Cardiac muscle cell (in vitro differentiated cells and primary cell): Measurements from ENCODE around the gene ARHGAP45. TPM values are rescaled to one million over a fixed set of nuclear protein-coding genes. Genes with fewer than 3 reads are reported as not detected.
A peak's percentile ranks its signal among the peaks of the same experiment; 100 is the strongest.

Experiments
- DNase-seq, 2 donors: peaks; one replicate each; pipeline versions ENCODE4 v3.0.0 to v3.0.0-alpha.2; 2010 to 2017; ENCODE audit warnings: low read depth in 1 of 2, low spot score in 1 of 2
- H3K27ac ChIP-seq: fragments of 200-600 bp; sonication (generic); 2 replicates; pipeline ENCODE4 v1.5.1; 2016
- H3K27me3 ChIP-seq: fragments of 200-600 bp; sonication (generic); 2 replicates; pipeline ENCODE4 v1.6.0; 2016; ENCODE audit warnings: control low read depth
- H3K36me3 ChIP-seq: fragments of 200-600 bp; sonication (generic); 2 replicates; pipeline ENCODE4 v1.5.1; 2016; ENCODE audit warnings: control low read depth
- H3K4me1 ChIP-seq: fragments of 200-600 bp; sonication (generic); 2 replicates; pipeline ENCODE4 v1.8.1; 2017; ENCODE audit warnings: low read depth, mild to moderate bottlenecking, mixed run types
- H3K4me3 ChIP-seq: fragments of 200-600 bp; sonication (generic); 2 replicates; pipeline ENCODE4 v1.5.1; 2016; ENCODE audit warnings: mild to moderate bottlenecking
- H3K9me3 ChIP-seq: fragments of 200-600 bp; sonication (generic); 2 replicates; pipeline ENCODE4 v1.5.1; 2017; ENCODE audit warnings: low read depth, mild to moderate bottlenecking, control low read depth
- CTCF ChIP-seq: IDR thresholded peaks from 2 replicates; pipeline ENCODE4 v1.5.1; 2012; ENCODE audit warnings: low read depth, mild to moderate bottlenecking, low read length
- polyA plus RNA-seq: library from polyadenylated mRNA; unstranded; fragments of >200 nt; fragmentation: Nextera tagmentation; extraction: Ambion mirVana; gene quantifications from 2 replicates; pipeline ENCODE4 v1.2.1, GENCODE V29; 2016
- total RNA-seq: library from RNA; depleted of rRNA; stranded (reverse); fragments of >200 nt; gene quantifications from 2 replicates; pipeline ENCODE4 v1.2.3, GENCODE V29; 2016

ARHGAP45 gene
- total and polyA plus RNA-seq, 2 experiments from 2014 or later: 67.5 to 88.6 TPM

GRCh38 chr19:1081301-1082164, 14.6 kb downstream of the ARHGAP45 start:
- H3K36me3 ChIP-seq: peaks cover under 1% of the 10 kb centered on the region
- H3K27me3 ChIP-seq: no peaks in the 10 kb centered on the region
- H3K4me1 ChIP-seq: no peaks in the 10 kb centered on the region
- no peak for TF ChIP-seq CTCF
- H3K4me3 ChIP-seq: no peak overlapping the region
- H3K9me3 ChIP-seq: no peaks in the 10 kb centered on the region
- no peak for DNase-seq
- peak overlapping the region; percentile 43 for H3K27ac ChIP-seq

GRCh38 chr19:1082165-1082927, 15.4 kb downstream of the ARHGAP45 start:
- no peak for TF ChIP-seq CTCF
- peak overlapping the region; percentile 13 for H3K4me3 ChIP-seq
- H3K4me1 ChIP-seq: no peaks in the 10 kb centered on the region
- H3K27ac ChIP-seq: no peak overlapping the region
- no peaks in the 10 kb centered on the region for H3K9me3 ChIP-seq
- no peaks in the 10 kb centered on the region for H3K27me3 ChIP-seq
- DNase-seq: peak in 1 of 2 donors; percentile 91
- H3K36me3 ChIP-seq: peaks cover 5% of the 10 kb centered on the region

GRCh38 chr19:1082928-1083816, 16.2 kb downstream of the ARHGAP45 start:
- Histone ChIP-seq H3K27me3 (no peaks in the 10 kb centered on the region), H3K36me3 (peaks cover 5% of the 10 kb centered on the region), H3K9me3 (no peaks in the 10 kb centered on the region), H3K4me3 (peak overlapping the region; percentile 13), H3K4me1 (no peaks in the 10 kb centered on the region), H3K27ac (no peak overlapping the region)
- no peak for DNase-seq
- no peak for TF ChIP-seq CTCF

- Histone ChIP-seq H3K9me3 (no peaks in the 10 kb centered on the region), H3K4me1 (no peaks in the 10 kb centered on the region), H3K27ac (no peak overlapping the region), H3K4me3 (no peak overlapping the region), H3K36me3 (peaks cover 10% of the 10 kb centered on the region), H3K27me3 (no peaks in the 10 kb centered on the region)
- DNase-seq: no peak
- no peak for TF ChIP-seq CTCF
These were observed 17.3 kb downstream of the ARHGAP45 start for GRCh38 chr19:1084024-1084868.
